Left ventricle myocardium inferior (tissue), 1 donor: ENCODE results near the gene SLC26A9. TPM values are rescaled to one million over a fixed set of nuclear protein-coding genes. Genes with fewer than 3 reads are reported as not detected.

Source experiments
- DNase-seq: peaks from one replicate; pipeline ENCODE4 v3.0.0-alpha.2; 2020
- H3K27ac ChIP-seq: fragments of 200-600 bp; replicated peaks from 2 replicates; pipeline ENCODE4 v1.8.0; 2021
- H3K27me3 ChIP-seq: fragments of 200-600 bp; 2 replicates; pipeline ENCODE4 v1.8.0; 2021; ENCODE audit warnings: low read depth
- H3K36me3 ChIP-seq: fragments of 200-600 bp; 2 replicates; pipeline ENCODE4 v1.8.0; 2021
- H3K4me1 ChIP-seq: fragments of 200-600 bp; 2 replicates; pipeline ENCODE4 v1.8.0; 2021
- H3K4me3 ChIP-seq: fragments of 200-600 bp; 2 replicates; pipeline ENCODE4 v1.8.0; 2021; ENCODE audit warnings: mild to moderate bottlenecking, moderate library complexity
- H3K9me3 ChIP-seq: fragments of 200-600 bp; replicated peaks from 2 replicates; pipeline ENCODE4 v1.8.0; 2021
- intact Hi-C: fragments of 100-400 bp; cut with micrococcal nuclease; formaldehyde crosslinking; loops from one replicate; pipeline ENCODE4 v1.11.0; 2022
- total RNA-seq: library from RNA; stranded (reverse); fragmentation: NEBNext Ultra II Directional; extraction: Animal tissue kit (Norgen Biotek cat#: 25700); gene quantifications from one replicate; pipeline ENCODE4 v1.2.1, GENCODE V29; 2021
- TF ChIP-seq, protein P1 (sequence below): fragments of 200-600 bp; IDR thresholded peaks from 2 replicates; pipeline ENCODE4 v1.8.0; 2021; ENCODE audit warnings: antibody characterized with exemption, mild to moderate bottlenecking, borderline replicate concordance
- donor health status: DM: no; HTN: yes; CAD: no; lungs with severe emphysema.

Gene SLC26A9
- total RNA-seq, 1 donor from 2014 or later, result 35.2 TPM

DNA sequence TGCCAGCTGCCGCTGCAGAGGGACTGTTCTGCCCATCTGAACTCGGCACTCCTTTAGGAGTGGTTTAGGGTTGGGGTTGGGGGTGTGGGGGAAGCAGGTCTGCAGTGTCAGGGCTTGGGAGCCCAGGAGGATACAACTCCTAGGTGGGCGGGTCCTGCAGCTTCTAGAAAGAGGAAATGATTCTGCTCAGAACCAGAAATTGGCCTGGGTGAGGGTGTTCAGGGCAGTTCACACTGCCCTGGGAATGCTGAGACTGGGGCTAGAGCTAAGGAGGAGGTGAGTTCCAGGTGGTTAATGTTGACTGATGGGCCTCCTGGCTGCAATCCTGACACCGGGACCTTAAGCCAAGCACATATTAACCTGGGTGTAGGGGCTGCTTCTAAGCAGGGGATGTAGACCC, 4.8 kb upstream of the SLC26A9 start:
- H3K9me3 ChIP-seq, result no peaks in the 10 kb centered on the region
- intact Hi-C loops, result no loop called here
- no peak overlapping the region for H3K4me3 ChIP-seq
- H3K27ac ChIP-seq, result no peak overlapping the region
- H3K36me3 ChIP-seq, result no peaks in the 10 kb centered on the region
- TF ChIP-seq, protein P1, sequence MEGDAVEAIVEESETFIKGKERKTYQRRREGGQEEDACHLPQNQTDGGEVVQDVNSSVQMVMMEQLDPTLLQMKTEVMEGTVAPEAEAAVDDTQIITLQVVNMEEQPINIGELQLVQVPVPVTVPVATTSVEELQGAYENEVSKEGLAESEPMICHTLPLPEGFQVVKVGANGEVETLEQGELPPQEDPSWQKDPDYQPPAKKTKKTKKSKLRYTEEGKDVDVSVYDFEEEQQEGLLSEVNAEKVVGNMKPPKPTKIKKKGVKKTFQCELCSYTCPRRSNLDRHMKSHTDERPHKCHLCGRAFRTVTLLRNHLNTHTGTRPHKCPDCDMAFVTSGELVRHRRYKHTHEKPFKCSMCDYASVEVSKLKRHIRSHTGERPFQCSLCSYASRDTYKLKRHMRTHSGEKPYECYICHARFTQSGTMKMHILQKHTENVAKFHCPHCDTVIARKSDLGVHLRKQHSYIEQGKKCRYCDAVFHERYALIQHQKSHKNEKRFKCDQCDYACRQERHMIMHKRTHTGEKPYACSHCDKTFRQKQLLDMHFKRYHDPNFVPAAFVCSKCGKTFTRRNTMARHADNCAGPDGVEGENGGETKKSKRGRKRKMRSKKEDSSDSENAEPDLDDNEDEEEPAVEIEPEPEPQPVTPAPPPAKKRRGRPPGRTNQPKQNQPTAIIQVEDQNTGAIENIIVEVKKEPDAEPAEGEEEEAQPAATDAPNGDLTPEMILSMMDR, result no peak
- H3K27me3 ChIP-seq, result peaks cover 12% of the 10 kb centered on the region
- H3K4me1 ChIP-seq, result peaks cover 9% of the 10 kb centered on the region
- DNase-seq, result no peak

DNA sequence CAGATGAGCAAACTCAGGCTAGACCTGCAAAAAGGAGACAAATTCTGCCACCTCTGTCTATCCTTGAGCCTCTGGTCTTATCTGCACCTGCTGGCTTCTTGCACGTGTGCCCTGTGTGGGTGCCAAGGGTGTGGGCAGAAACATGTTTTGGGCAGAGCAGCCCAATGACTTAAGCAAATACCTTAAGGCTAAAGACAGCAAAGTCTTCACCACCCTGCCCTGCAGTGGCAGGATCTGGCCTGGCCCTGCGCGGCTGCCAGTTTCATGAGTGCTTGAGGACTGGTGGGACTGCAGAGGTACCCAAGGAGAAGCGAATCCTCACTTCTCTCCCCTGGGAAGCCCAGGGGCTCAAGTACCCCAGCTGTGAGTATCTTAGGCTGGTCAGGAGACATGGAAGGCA, 3.8 kb upstream of the SLC26A9 start:
- intact Hi-C loops, result no loop called here
- Histone ChIP-seq H3K4me1 (peaks cover 9% of the 10 kb centered on the region), H3K27me3 (peaks cover 22% of the 10 kb centered on the region), H3K36me3 (no peaks in the 10 kb centered on the region), H3K4me3 (no peak overlapping the region), H3K9me3 (no peaks in the 10 kb centered on the region), H3K27ac (no peak overlapping the region)
- TF ChIP-seq, protein P1, result no peak
- DNase-seq, result no peak

DNA sequence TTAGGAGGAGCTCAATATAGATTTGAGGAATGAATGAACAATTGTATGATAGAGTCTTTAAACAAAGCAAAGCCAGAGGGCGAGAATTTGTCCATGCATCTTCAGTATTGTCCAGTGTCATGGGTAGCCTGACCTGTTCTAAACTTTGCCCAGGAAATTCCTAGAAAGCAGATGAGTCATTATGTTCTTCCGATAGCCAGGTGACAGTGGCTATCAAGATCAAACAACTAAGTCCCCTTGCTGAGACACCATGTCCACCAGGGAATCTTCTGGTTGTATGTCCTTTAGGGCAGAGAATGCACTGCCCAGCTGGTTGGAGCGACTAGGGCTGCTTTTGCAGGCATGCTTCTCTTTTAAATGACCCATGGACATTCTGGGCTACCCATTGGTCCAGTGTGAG, 1.8 kb upstream of the SLC26A9 start:
- Histone ChIP-seq H3K27me3 (peaks cover 22% of the 10 kb centered on the region), H3K4me1 (peaks cover 15% of the 10 kb centered on the region), H3K4me3 (no peak overlapping the region), H3K36me3 (no peaks in the 10 kb centered on the region), H3K9me3 (no peaks in the 10 kb centered on the region), H3K27ac (no peak overlapping the region)
- intact Hi-C loops, result no loop called here
- no peak for DNase-seq
- TF ChIP-seq, protein P1, result no peak

DNA sequence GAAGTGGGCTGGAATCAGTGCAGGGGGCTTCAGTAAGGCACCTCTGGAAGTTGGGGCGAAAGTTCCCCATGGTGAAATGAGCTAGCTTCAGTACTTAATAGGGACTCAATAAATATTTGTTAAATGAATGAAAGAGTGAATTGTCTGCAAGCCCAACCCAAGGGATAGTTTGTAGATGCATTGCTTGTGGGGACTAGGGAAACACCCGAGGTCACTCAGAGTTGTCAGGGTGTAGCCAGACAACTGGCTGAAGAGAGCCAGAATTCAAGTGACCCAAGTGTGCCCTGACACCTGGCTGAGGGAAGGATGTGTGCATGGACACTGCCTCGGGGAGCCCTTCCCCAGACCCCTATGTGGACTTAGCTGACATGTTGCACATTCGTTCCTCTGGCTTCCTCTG, 1.3 kb upstream of the SLC26A9 start:
- Histone ChIP-seq H3K9me3 (no peaks in the 10 kb centered on the region), H3K27ac (no peak overlapping the region), H3K27me3 (peaks cover 23% of the 10 kb centered on the region), H3K36me3 (no peaks in the 10 kb centered on the region), H3K4me3 (no peak overlapping the region), H3K4me1 (peaks cover 16% of the 10 kb centered on the region)
- TF ChIP-seq, protein P1, result no peak
- intact Hi-C loops, result no loop called here
- no peak for DNase-seq

DNA sequence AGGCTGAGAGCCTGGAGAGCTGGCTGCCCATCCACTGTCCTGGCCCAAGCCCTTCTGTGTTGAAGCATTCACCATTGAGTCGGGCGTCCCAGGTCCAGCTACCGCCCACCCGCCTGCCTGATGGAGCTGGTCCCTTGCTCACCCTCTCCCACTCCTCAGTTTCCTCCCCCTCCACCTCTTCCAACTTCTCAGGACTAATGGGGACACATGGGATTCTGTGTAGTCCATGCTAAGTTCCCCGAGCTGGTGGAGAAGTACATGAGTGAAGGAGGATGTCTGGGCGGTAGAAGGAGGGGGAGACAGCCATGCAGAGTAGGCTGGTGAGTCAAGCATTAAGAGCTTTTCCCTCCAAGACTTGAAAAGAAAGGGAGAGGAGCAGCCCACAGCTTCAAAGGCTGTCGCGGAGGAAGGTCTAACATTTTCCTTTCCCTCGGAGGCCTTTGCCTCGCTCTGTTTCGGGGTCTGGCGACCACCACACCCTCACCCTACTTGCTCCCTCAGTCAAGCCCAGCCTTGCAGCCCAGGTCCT, 561 bp downstream of the SLC26A9 start:
- DNase-seq, result no peak
- Histone ChIP-seq H3K9me3 (no peaks in the 10 kb centered on the region), H3K4me3 (no peak overlapping the region), H3K27me3 (peaks cover 27% of the 10 kb centered on the region), H3K4me1 (peaks cover 18% of the 10 kb centered on the region), H3K36me3 (no peaks in the 10 kb centered on the region), H3K27ac (no peak overlapping the region)
- intact Hi-C loops, result no loop called here
- TF ChIP-seq, protein P1, result no peak

DNA sequence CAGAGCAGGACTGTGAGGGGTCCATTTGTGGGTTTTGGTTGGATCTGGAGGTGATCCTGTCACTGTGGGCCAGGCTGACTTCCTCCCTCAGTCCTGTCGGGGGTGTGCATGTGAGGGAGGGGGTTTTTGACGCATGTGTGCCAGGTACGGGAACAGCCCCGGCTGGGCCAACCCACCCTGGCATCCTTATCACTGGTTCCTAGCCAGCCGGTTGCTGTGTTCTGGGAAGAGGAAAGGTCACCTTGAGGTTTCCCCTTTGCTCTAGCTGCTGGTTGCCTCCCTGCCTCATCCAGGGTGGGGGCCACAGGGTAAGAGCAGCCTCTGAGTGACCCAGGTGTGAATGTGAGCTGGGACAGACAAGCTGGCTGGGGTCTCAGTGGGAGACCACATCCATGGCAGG, 2.5 kb downstream of the SLC26A9 start:
- intact Hi-C loops, result no loop called here
- TF ChIP-seq, protein P1, result no peak
- Histone ChIP-seq H3K4me1 (peaks cover 18% of the 10 kb centered on the region), H3K27ac (no peak overlapping the region), H3K36me3 (no peaks in the 10 kb centered on the region), H3K4me3 (no peak overlapping the region), H3K9me3 (no peaks in the 10 kb centered on the region), H3K27me3 (peaks cover 27% of the 10 kb centered on the region)
- no peak for DNase-seq
